ENCODE results near the gene FTH1.

DNA sequence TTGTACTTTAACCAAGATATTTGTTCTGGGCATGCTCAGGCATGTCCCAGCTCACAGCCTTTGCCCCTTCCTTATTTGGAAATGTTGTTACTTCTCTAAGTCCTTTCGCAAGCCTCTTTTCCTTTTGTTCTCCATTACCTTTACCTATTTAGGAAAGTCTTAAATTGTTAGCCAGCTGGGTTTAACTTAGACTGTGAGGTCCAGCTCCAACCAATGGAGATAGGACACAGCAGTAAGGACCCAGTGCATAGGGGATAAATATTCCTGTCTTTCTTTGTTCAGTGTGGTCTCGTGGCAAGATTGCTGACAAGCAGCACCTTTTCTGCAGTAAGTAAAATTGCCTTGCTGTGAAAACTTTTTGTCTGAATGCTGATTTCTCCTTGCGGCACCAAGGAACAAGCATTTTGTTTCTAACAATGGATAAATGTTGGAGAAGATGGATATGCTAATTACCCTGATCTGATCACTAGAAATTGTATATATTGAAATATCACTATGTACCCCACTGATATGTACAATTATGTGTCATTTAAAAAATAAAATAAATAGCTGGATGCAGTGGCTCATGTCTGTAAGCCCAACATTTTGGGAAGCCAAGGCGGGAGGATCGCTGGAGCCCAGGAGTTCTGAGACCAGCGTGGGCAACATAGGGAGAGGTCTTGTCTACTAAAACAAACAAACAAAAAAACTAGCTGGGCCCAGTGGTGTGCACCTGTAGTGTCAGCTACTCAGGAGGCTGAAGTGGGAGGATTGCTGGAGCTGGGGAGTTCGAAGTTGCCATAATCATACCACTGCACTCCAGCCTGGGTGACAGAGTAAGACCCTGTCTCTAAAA, 31.9 kb upstream of the FTH1 start:
- TF ChIP-seq GATA2 (IDR thresholded peaks at IDR 0.05; ENCODE audit: low read depth, low read length): no peak
- no peak for TF ChIP-seq GATA3 (IDR thresholded peaks at IDR 0.05; ENCODE audit: low read depth, low read length)

All from SH-SY5Y (cell line).